Stimulated activated CD8-positive, alpha-beta memory T cell treated with anti-CD3 and anti-CD28 coated beads, Interleukin-15, amount 100 ng/mL, for 4 hours (primary cell): Measurements from ENCODE around the gene CAMK1.

ENCODE experiments used
- DNase-seq, 2 donors: peaks; one replicate each; pipeline ENCODE4 v3.0.0-alpha.2; 2020; ENCODE audit warnings: low read depth in 2 of 2

Gene CAMK1

DNA sequence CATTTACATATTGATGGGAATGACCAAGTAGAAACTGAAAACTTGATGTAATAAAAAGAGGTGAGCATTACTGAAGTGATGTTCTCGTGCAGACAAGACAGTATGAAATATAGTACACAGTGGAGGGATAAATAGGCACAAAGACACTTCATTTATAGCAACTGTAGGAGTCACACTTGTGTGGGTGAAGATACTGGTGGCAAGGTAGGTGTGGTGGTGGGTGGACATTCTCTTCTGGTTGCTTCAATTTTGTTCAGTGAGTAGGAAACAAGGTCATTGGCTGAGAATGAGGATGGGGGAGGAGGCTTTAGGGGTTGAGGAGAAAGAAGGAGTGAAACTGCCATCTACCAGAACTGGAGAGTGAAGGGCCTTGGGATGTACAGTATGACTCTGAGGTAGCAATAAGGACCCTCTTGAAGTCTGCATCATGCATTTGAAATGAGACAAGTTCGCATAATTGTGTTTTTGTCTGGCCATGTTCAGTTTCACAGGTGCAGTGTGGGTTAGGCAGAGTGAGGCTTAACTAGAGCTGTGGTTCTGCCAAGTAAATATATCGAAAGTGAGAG is 59.5 kb downstream of the CAMK1 start:
- no peak for DNase-seq
